ENCODE results near the gene TACC2.

TACC2 gene

GRCh38 chr10:122303271-122304053 is 314.5 kb downstream of the TACC2 start:
- no peaks in the 10 kb centered on the region for H3F3A ChIP-seq (ENCODE audit: insufficient read depth)
- TF ChIP-seq EZH2phosphoT487 (conservative IDR thresholded peaks at IDR 0.05; ENCODE audit: low read length), result no peak
- no peak for TF ChIP-seq CTCF (IDR thresholded peaks at IDR 0.05; ENCODE audit: insufficient read depth, low read length, poor library complexity, severe bottlenecking)
- no peaks in the 10 kb centered on the region for H3K9me2 ChIP-seq (replicated peaks; ENCODE audit: insufficient read depth, low read length)
- H3K4me3 ChIP-seq (ENCODE audit: insufficient read depth, low read length, poor library complexity, severe bottlenecking), result no peak overlapping the region
- no peaks in the 10 kb centered on the region for H3K27me3 ChIP-seq (ENCODE audit: low read length)
- H3K9ac ChIP-seq (ENCODE audit: low read length), result no peak overlapping the region
- no peaks in the 10 kb centered on the region for H3K36me3 ChIP-seq (ENCODE audit: low read length)
- no peak overlapping the region for H3K27ac ChIP-seq (ENCODE audit: low read depth, low read length)
- no peaks in the 10 kb centered on the region for H3K79me2 ChIP-seq (ENCODE audit: insufficient read depth, low read length)
- no peak overlapping the region for H2AFZ ChIP-seq (ENCODE audit: low read depth, low read length, severe bottlenecking)
- no peak overlapping the region for H3K4me2 ChIP-seq (ENCODE audit: low read depth, low read length, poor library complexity, severe bottlenecking)
- H3K9me3 ChIP-seq (ENCODE audit: insufficient read depth, low read length), result no peaks in the 10 kb centered on the region
- H4K20me1 ChIP-seq (ENCODE audit: low read depth, low read length), result no peaks in the 10 kb centered on the region
